Measurements from ENCODE around the gene FXYD7.
A peak's percentile ranks its signal among the peaks of the same experiment; 100 is the strongest.

The FXYD7 gene

GRCh38 chr19:35160629-35161433, 17.8 kb downstream of the FXYD7 start:
- no peaks in the 10 kb centered on the region for H3K27me3 Mint-ChIP-seq
- H3K9me3 Mint-ChIP-seq = peaks cover 4% of the 10 kb centered on the region
- H3K36me3 Mint-ChIP-seq = peaks cover 65% of the 10 kb centered on the region
- H3K4me1 Mint-ChIP-seq = peaks cover 66% of the 10 kb centered on the region
- H3K27ac Mint-ChIP-seq = no peak overlapping the region
- no peak overlapping the region for H3K4me3 Mint-ChIP-seq

GRCh38 chr19:35161434-35161743, 18.3 kb downstream of the FXYD7 start:
- Mint-ChIP-seq H3K9me3 (peaks cover 4% of the 10 kb centered on the region), H3K4me3 (no peak overlapping the region), H3K36me3 (peaks cover 65% of the 10 kb centered on the region), H3K27ac (peak overlapping the region; percentile 63), H3K27me3 (no peaks in the 10 kb centered on the region), H3K4me1 (peaks cover 63% of the 10 kb centered on the region)

GRCh38 chr19:35162471-35163326, 19.6 kb downstream of the FXYD7 start:
- Mint-ChIP-seq H3K4me3 (no peak overlapping the region), H3K4me1 (peaks cover 64% of the 10 kb centered on the region), H3K36me3 (peaks cover 66% of the 10 kb centered on the region), H3K27me3 (no peaks in the 10 kb centered on the region), H3K27ac (peak overlapping the region; percentile 46), H3K9me3 (peaks cover 4% of the 10 kb centered on the region)

- no peak overlapping the region for H3K4me3 Mint-ChIP-seq
- H3K4me1 Mint-ChIP-seq = peaks cover 58% of the 10 kb centered on the region
- H3K36me3 Mint-ChIP-seq = peaks cover 59% of the 10 kb centered on the region
- peak overlapping the region; percentile 68 for H3K27ac Mint-ChIP-seq
- H3K9me3 Mint-ChIP-seq = peaks cover 4% of the 10 kb centered on the region
- no peaks in the 10 kb centered on the region for H3K27me3 Mint-ChIP-seq
Observed at GRCh38 chr19:35164418-35164817, 21.4 kb downstream of the FXYD7 start.

- H3K4me1 Mint-ChIP-seq = peaks cover 55% of the 10 kb centered on the region
- H3K4me3 Mint-ChIP-seq = peak overlapping the region; percentile 11
- H3K36me3 Mint-ChIP-seq = peaks cover 58% of the 10 kb centered on the region
- no peaks in the 10 kb centered on the region for H3K27me3 Mint-ChIP-seq
- H3K9me3 Mint-ChIP-seq = peaks cover 4% of the 10 kb centered on the region
- peak overlapping the region; percentile 41 for H3K27ac Mint-ChIP-seq
Observed at GRCh38 chr19:35165200-35166058, 22.4 kb downstream of the FXYD7 start.

GRCh38 chr19:35166100-35167063, 23.3 kb downstream of the FXYD7 start:
- H3K4me3 Mint-ChIP-seq = peak overlapping the region; percentile 59
- peaks cover 49% of the 10 kb centered on the region for H3K4me1 Mint-ChIP-seq
- H3K27me3 Mint-ChIP-seq = no peaks in the 10 kb centered on the region
- H3K27ac Mint-ChIP-seq = peak overlapping the region; percentile 81
- peaks cover 4% of the 10 kb centered on the region for H3K9me3 Mint-ChIP-seq
- H3K36me3 Mint-ChIP-seq = peaks cover 53% of the 10 kb centered on the region

GRCh38 chr19:35167251-35168119, 24.4 kb downstream of the FXYD7 start:
- H3K27ac Mint-ChIP-seq = peak overlapping the region; percentile 81
- H3K4me3 Mint-ChIP-seq = peak overlapping the region; percentile 59
- peaks cover 44% of the 10 kb centered on the region for H3K36me3 Mint-ChIP-seq
- no peaks in the 10 kb centered on the region for H3K27me3 Mint-ChIP-seq
- H3K4me1 Mint-ChIP-seq = peaks cover 47% of the 10 kb centered on the region
- peaks cover 4% of the 10 kb centered on the region for H3K9me3 Mint-ChIP-seq

- peak overlapping the region; percentile 81 for H3K27ac Mint-ChIP-seq
- H3K4me3 Mint-ChIP-seq = no peak overlapping the region
- peaks cover 43% of the 10 kb centered on the region for H3K4me1 Mint-ChIP-seq
- no peaks in the 10 kb centered on the region for H3K27me3 Mint-ChIP-seq
- peaks cover 40% of the 10 kb centered on the region for H3K36me3 Mint-ChIP-seq
- peaks cover 4% of the 10 kb centered on the region for H3K9me3 Mint-ChIP-seq
Observed at GRCh38 chr19:35168196-35168595, 25.1 kb downstream of the FXYD7 start.

GRCh38 chr19:35169221-35169995, 26.4 kb downstream of the FXYD7 start:
- H3K9me3 Mint-ChIP-seq = peaks cover 4% of the 10 kb centered on the region
- H3K27ac Mint-ChIP-seq = peak overlapping the region; percentile 67
- peaks cover 30% of the 10 kb centered on the region for H3K36me3 Mint-ChIP-seq
- no peaks in the 10 kb centered on the region for H3K27me3 Mint-ChIP-seq
- no peak overlapping the region for H3K4me3 Mint-ChIP-seq
- peaks cover 39% of the 10 kb centered on the region for H3K4me1 Mint-ChIP-seq

- Mint-ChIP-seq H3K4me3 (no peak overlapping the region), H3K4me1 (peaks cover 44% of the 10 kb centered on the region)
Observed at GRCh38 chr19:35170359-35171061, 27.5 kb downstream of the FXYD7 start.

GRCh38 chr19:35171730-35172129, 28.7 kb downstream of the FXYD7 start:
- Mint-ChIP-seq H3K27me3 (no peaks in the 10 kb centered on the region), H3K4me1 (peaks cover 42% of the 10 kb centered on the region), H3K27ac (no peak overlapping the region), H3K36me3 (peaks cover 11% of the 10 kb centered on the region), H3K9me3 (no peaks in the 10 kb centered on the region), H3K4me3 (no peak overlapping the region)

More at GRCh38 chr19:35170359-35171061, 27.5 kb downstream of the FXYD7 start:
- Mint-ChIP-seq H3K27ac (no peak overlapping the region), H3K36me3 (peaks cover 23% of the 10 kb centered on the region), H3K9me3 (peaks cover 3% of the 10 kb centered on the region), H3K27me3 (no peaks in the 10 kb centered on the region)

- Mint-ChIP-seq H3K4me3 (no peak overlapping the region), H3K27me3 (no peaks in the 10 kb centered on the region), H3K27ac (no peak overlapping the region), H3K36me3 (peaks cover 4% of the 10 kb centered on the region), H3K4me1 (peaks cover 43% of the 10 kb centered on the region), H3K9me3 (no peaks in the 10 kb centered on the region)
Observed at GRCh38 chr19:35174226-35174625, 31.2 kb downstream of the FXYD7 start.

- Mint-ChIP-seq H3K9me3 (no peaks in the 10 kb centered on the region), H3K4me3 (no peak overlapping the region), H3K27ac (no peak overlapping the region), H3K4me1 (peaks cover 60% of the 10 kb centered on the region), H3K36me3 (peaks cover 3% of the 10 kb centered on the region), H3K27me3 (no peaks in the 10 kb centered on the region)
Observed at GRCh38 chr19:35176181-35176570, 33.1 kb downstream of the FXYD7 start.

Data from activated naive CD4-positive, alpha-beta T cell treated with anti-CD3 and anti-CD28 coated beads, Interleukin-2, amount 50 U/mL, for 24 hours (primary cell).